AG04450 (cell line): ENCODE data around the gene SSTR1. TPM values are rescaled to one million over a fixed set of nuclear protein-coding genes. Genes with fewer than 3 reads are reported as not detected.

Experiments used
- CTCF ChIA-PET: fragments of 300-600, 350-600 bp; formaldehyde crosslinking; extraction: SDS; loops from one replicate; lab custom pipeline; 2022; ENCODE audit warnings: antibody characterized with exemption, inconsistent platforms; lab: Charles Lee
- POLR2A ChIA-PET: fragments of 350-600 bp; formaldehyde crosslinking; extraction: SDS; loops from one replicate; lab custom pipeline; 2021; ENCODE audit warnings: antibody characterized with exemption, inconsistent platforms; lab: Yijun Ruan, JAX
- DNase-seq: peaks from one replicate; pipeline ENCODE4 v3.0.0-alpha.2; 2011; ENCODE audit warnings: low read depth, low spot score
- H3K27ac ChIP-seq: one replicate; pipeline ENCODE4 v1.5.1; 2012; ENCODE audit warnings: low read depth, low read length, control low read depth
- H3K27me3 ChIP-seq: one replicate; pipeline ENCODE4 v1.6.0; 2012; ENCODE audit warnings: low read length; ENCODE audit not compliant: control insufficient read depth, insufficient read depth
- H3K4me3 ChIP-seq: 2 replicates; pipeline ENCODE4 v1.5.1; 2011; ENCODE audit warnings: mild to moderate bottlenecking, low read depth, low read length, control low read depth
- H3K9me3 ChIP-seq: 2 replicates; pipeline ENCODE4 v1.5.1; 2012; ENCODE audit warnings: low read length; ENCODE audit not compliant: control insufficient read depth, insufficient read depth
- CTCF ChIP-seq: IDR thresholded peaks from 2 replicates; pipeline ENCODE4 v1.5.1; 2011; ENCODE audit warnings: low read depth, low read length, control low read depth, inconsistent platforms
- polyA plus RNA-seq: library from polyadenylated mRNA; depleted of rRNA; stranded (reverse); fragments of >200 nt; gene quantifications from 2 replicates; pipeline ENCODE4 v1.2.3, GENCODE V29; 2011

The SSTR1 gene
- polyA plus RNA-seq, 1 experiment = 1.2 TPM

- Histone ChIP-seq H3K9me3 (no peaks in the 10 kb centered on the region), H3K27ac (no peak overlapping the region)
- POLR2A ChIA-PET = no interaction called here
Measured at GRCh38 chr14:38197784-38198335, 9.8 kb upstream of the SSTR1 start.

GRCh38 chr14:38198425-38198824 is 9.3 kb upstream of the SSTR1 start:
- ChIA-PET POLR2A (no interaction called here), CTCF (interaction anchor here (0.9 to 3.8 kb wide), 16 partner anchors 10 to 817 kb away, joined by 3 to 47 read pairs (median 4); partner anchors contain the start of gene SSTR1)
- Histone ChIP-seq H3K9me3 (no peaks in the 10 kb centered on the region), H3K27ac (no peak overlapping the region), H3K4me3 (no peak overlapping the region), H3K27me3 (no peaks in the 10 kb centered on the region)
- DNase-seq = no peak
- no peak for TF ChIP-seq CTCF

More at GRCh38 chr14:38197784-38198335, 9.8 kb upstream of the SSTR1 start:
- H3K27me3 ChIP-seq = no peaks in the 10 kb centered on the region
- CTCF ChIA-PET = interaction anchor here (0.6 to 3.8 kb wide), 59 partner anchors 8 to 958 kb away, joined by 3 to 47 read pairs (median 4); partner anchors contain the start of gene SSTR1
- no peak for TF ChIP-seq CTCF
- no peak for DNase-seq
- H3K4me3 ChIP-seq = no peak overlapping the region

GRCh38 chr14:38199076-38199475 is 8.6 kb upstream of the SSTR1 start:
- TF ChIP-seq CTCF = no peak
- POLR2A ChIA-PET = no interaction called here
- CTCF ChIA-PET = interaction anchor here (1.1 to 3.8 kb wide), 8 partner anchors 10 to 489 kb away, joined by 3 to 47 read pairs (median 5); partner anchors contain the start of gene SSTR1
- Histone ChIP-seq H3K4me3 (no peak overlapping the region), H3K27ac (no peak overlapping the region), H3K27me3 (no peaks in the 10 kb centered on the region), H3K9me3 (no peaks in the 10 kb centered on the region)
- DNase-seq = no peak

GRCh38 chr14:38199739-38200138 is 8.0 kb upstream of the SSTR1 start:
- Histone ChIP-seq H3K27me3 (no peaks in the 10 kb centered on the region), H3K4me3 (no peak overlapping the region), H3K9me3 (no peaks in the 10 kb centered on the region), H3K27ac (no peak overlapping the region)
- no peak for DNase-seq
- ChIA-PET POLR2A (no interaction called here), CTCF (interaction anchor here (1.1 to 3.7 kb wide), 5 partner anchors 9 to 400 kb away, joined by 3 to 22 read pairs (median 4); partner anchors contain the start of gene SSTR1)
- no peak for TF ChIP-seq CTCF

GRCh38 chr14:38201137-38201828 is 6.4 kb upstream of the SSTR1 start:
- ChIA-PET CTCF (interaction anchor here (0.8 to 1.6 kb wide), 4 partner anchors 7 to 215 kb away, joined by 3 to 4 read pairs (median 4); partner anchors contain the start of gene SSTR1), POLR2A (no interaction called here)
- Histone ChIP-seq H3K9me3 (peaks cover 2% of the 10 kb centered on the region; the same call in 1 of the 2 replicates), H3K4me3 (no peak overlapping the region), H3K27ac (no peak overlapping the region), H3K27me3 (no peaks in the 10 kb centered on the region)
- TF ChIP-seq CTCF = no peak
- no peak for DNase-seq
